Ishikawa (cell line): Measurements from ENCODE around the gene CDC23.

Experiments used
- CEBPB ChIP-seq: IDR thresholded peaks from 2 replicates; pipeline ENCODE4 v1.6.1; 2012
- EGR1 ChIP-seq: IDR thresholded peaks from 2 replicates; pipeline ENCODE4 v1.6.1; 2012
- EP300 ChIP-seq: IDR thresholded peaks from 2 replicates; pipeline ENCODE4 v1.6.1; 2012; ENCODE audit warnings: borderline replicate concordance
- NFIC ChIP-seq: IDR thresholded peaks from 2 replicates; pipeline ENCODE4 v1.6.1; 2012
- RAD21 ChIP-seq: IDR thresholded peaks from 2 replicates; pipeline ENCODE4 v1.6.1; 2012; ENCODE audit warnings: low read depth
- REST ChIP-seq: IDR thresholded peaks from 2 replicates; pipeline ENCODE4 v1.6.1; 2012; ENCODE audit warnings: low read depth, mild to moderate bottlenecking
- TAF1 ChIP-seq: IDR thresholded peaks from 2 replicates; pipeline ENCODE4 v1.6.1; 2012; ENCODE audit warnings: low read depth, mild to moderate bottlenecking
- TF ChIP-seq, protein P1 (sequence below): IDR thresholded peaks from 2 replicates; pipeline ENCODE4 v1.6.1; 2012

DNA sequence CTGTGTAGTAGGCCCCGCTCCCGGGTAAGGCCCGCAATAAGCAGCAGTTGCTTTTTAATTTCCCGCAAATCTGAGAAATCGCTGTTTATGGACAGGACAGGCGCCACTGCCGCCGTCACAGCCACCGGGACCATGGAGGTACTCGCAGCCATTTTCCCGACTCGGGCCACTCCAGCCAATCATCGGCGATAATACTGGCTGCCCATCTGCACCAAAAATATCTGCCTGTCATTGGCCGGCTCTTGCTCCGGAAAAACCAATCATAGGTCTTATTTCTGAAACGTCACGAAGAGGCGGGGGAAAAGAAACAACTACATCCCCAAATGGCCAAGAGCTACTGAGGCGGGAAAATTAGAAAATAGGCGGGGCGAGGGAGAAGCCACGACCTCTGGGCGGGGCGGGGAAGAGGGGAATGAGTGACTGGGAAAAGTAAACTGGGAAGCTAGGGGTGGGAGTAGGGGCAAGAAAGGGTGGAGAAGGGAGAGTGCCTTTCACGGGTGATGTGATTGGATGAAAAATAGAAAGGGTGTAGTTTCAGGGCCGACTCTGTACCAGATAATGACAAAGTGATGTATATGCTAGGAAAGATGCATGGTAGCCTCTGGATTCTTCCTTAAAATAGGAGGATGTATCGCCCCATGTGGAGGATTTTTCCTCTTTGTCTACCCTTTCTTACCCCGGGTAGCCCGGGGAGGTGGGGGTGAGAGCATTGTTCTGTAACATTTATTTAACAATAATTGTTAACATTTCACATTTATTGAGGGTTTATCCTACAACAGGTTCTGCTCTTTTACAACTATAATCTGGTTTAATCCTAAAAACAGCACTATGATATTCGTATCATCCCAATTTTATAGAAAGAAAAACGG is at the start of gene CDC23:
- TF ChIP-seq NFIC: no peak
- no peak for TF ChIP-seq EP300
- peak; percentile 32; the same call in 1 of the 2 replicates for TF ChIP-seq EGR1
- TF ChIP-seq RAD21: no peak
- no peak for TF ChIP-seq REST
- TF ChIP-seq TAF1: peak; percentile 95
- no peak for TF ChIP-seq CEBPB
- TF ChIP-seq, protein P1, sequence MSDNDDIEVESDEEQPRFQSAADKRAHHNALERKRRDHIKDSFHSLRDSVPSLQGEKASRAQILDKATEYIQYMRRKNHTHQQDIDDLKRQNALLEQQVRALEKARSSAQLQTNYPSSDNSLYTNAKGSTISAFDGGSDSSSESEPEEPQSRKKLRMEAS: no peak
